Hepatocyte (in vitro differentiated cells): Measurements from ENCODE around the gene RTN4IP1.

Source experiments
- EZH2 ChIP-seq: fragments of 200-600 bp; sonication (generic); IDR thresholded peaks from 2 replicates; pipeline ENCODE4 v1.6.1; 2016; ENCODE audit warnings: antibody characterized with exemption, mild to moderate bottlenecking, borderline replicate concordance
- TF ChIP-seq, protein P1 (sequence below): fragments of 200-600 bp; sonication (generic); IDR thresholded peaks from 2 replicates; pipeline ENCODE4 v1.5.1; 2016; ENCODE audit warnings: antibody characterized with exemption, mild to moderate bottlenecking; ENCODE audit not compliant: poor library complexity

DNA sequence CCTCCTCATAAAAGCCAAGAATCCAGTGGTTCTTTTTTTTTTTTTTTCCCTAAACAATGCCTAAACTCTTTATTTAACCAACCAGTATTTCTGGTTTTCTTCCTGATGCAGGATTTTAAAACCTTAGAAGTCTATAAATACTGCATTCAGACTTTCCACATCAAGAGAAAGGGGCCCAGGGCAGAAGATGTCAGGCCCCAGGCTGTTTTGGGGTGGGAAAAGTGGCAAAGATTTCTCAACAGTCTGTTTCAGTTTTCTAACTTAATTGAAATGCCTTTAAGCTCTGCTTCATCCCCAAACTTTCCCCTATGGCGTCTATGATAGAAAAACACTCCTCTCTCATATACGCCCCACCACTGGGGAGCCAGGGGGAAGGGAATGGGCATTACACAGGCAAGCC is 33.2 kb upstream of the RTN4IP1 start:
- TF ChIP-seq, protein P1, sequence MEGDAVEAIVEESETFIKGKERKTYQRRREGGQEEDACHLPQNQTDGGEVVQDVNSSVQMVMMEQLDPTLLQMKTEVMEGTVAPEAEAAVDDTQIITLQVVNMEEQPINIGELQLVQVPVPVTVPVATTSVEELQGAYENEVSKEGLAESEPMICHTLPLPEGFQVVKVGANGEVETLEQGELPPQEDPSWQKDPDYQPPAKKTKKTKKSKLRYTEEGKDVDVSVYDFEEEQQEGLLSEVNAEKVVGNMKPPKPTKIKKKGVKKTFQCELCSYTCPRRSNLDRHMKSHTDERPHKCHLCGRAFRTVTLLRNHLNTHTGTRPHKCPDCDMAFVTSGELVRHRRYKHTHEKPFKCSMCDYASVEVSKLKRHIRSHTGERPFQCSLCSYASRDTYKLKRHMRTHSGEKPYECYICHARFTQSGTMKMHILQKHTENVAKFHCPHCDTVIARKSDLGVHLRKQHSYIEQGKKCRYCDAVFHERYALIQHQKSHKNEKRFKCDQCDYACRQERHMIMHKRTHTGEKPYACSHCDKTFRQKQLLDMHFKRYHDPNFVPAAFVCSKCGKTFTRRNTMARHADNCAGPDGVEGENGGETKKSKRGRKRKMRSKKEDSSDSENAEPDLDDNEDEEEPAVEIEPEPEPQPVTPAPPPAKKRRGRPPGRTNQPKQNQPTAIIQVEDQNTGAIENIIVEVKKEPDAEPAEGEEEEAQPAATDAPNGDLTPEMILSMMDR: no peak
- no peak for TF ChIP-seq EZH2
